NCI-H748 (cell line): ENCODE measurements around the gene PAXIP1.

Experiments used
- DNase-seq: peaks from one replicate; lab custom pipeline; 2025; ENCODE audit not compliant: unreplicated experiment; lab: John Stamatoyannopoulos, UW

Gene PAXIP1

GRCh38 chr7:154997840-154998370 lies 5.0 kb downstream of the PAXIP1 start:
- DNase-seq: no peak

GRCh38 chr7:154996756-154997155 lies 6.2 kb downstream of the PAXIP1 start:
- DNase-seq: no peak

GRCh38 chr7:154996101-154996500 lies 6.8 kb downstream of the PAXIP1 start:
- DNase-seq: no peak

- DNase-seq: no peak
Observed at GRCh38 chr7:154994996-154995395, 7.9 kb downstream of the PAXIP1 start.

GRCh38 chr7:154990964-154991540 lies 11.9 kb downstream of the PAXIP1 start:
- DNase-seq: no peak

- no peak for DNase-seq
Observed at GRCh38 chr7:154987571-154987970, 15.4 kb downstream of the PAXIP1 start.

GRCh38 chr7:154986200-154986945 lies 16.6 kb downstream of the PAXIP1 start:
- DNase-seq: no peak

GRCh38 chr7:154985230-154985629 lies 17.7 kb downstream of the PAXIP1 start:
- no peak for DNase-seq

GRCh38 chr7:154984601-154985188 lies 18.2 kb downstream of the PAXIP1 start:
- DNase-seq: no peak

GRCh38 chr7:154978017-154978416 lies 24.9 kb downstream of the PAXIP1 start:
- no peak for DNase-seq

GRCh38 chr7:154977250-154977649 lies 25.7 kb downstream of the PAXIP1 start:
- DNase-seq: no peak

- DNase-seq: no peak
Observed at GRCh38 chr7:154976844-154977243, 26.1 kb downstream of the PAXIP1 start.

GRCh38 chr7:154975984-154976383 lies 26.9 kb downstream of the PAXIP1 start:
- no peak for DNase-seq

GRCh38 chr7:154973381-154973780 lies 29.5 kb downstream of the PAXIP1 start:
- DNase-seq: no peak

GRCh38 chr7:154968336-154969001 lies 34.5 kb downstream of the PAXIP1 start:
- DNase-seq: no peak

- no peak for DNase-seq
Observed at GRCh38 chr7:154967401-154967955, 35.4 kb downstream of the PAXIP1 start.

GRCh38 chr7:154965014-154965413 lies 37.9 kb downstream of the PAXIP1 start:
- no peak for DNase-seq

GRCh38 chr7:154960063-154960790 lies 42.7 kb downstream of the PAXIP1 start:
- DNase-seq: no peak

GRCh38 chr7:154956427-154956826 lies 46.5 kb downstream of the PAXIP1 start:
- DNase-seq: no peak

- DNase-seq: peak; percentile 44
Observed at GRCh38 chr7:154953006-154953684, 49.8 kb downstream of the PAXIP1 start.
